Mucosa of descending colon (tissue), 3 donors: Measurements from ENCODE around the gene AOPEP. TPM values are rescaled to one million over a fixed set of nuclear protein-coding genes. Genes with fewer than 3 reads are reported as not detected.

Experiments used
- ATAC-seq: fragments of 200-7000 bp; cut with Tn5 transposase; one replicate; pipeline ENCODE4 v1.9.1; 2020; ENCODE audit warnings: mild to moderate bottlenecking, moderate library complexity
- DNase-seq, 3 donors: peaks; one replicate each; pipeline ENCODE4 v3.0.0-alpha.2; 2020
- H3K36me3 ChIP-seq: fragments of 200-600 bp; one replicate; pipeline ENCODE4 v1.8.0; 2021; ENCODE audit warnings: low read depth, mild to moderate bottlenecking
- H3K4me1 ChIP-seq: fragments of 200-600 bp; one replicate; pipeline ENCODE4 v1.8.0; 2021; ENCODE audit warnings: low read depth, mild to moderate bottlenecking
- H3K4me3 ChIP-seq: fragments of 200-600 bp; one replicate; pipeline ENCODE4 v1.8.0; 2021; ENCODE audit warnings: mild to moderate bottlenecking
- H3K9me3 ChIP-seq: fragments of 200-600 bp; one replicate; pipeline ENCODE4 v1.8.0; 2021; ENCODE audit warnings: mild to moderate bottlenecking
- CTCF ChIP-seq: fragments of 200-600 bp; IDR thresholded peaks from one replicate; pipeline ENCODE4 v1.8.0; 2022; ENCODE audit warnings: antibody characterized with exemption, mild to moderate bottlenecking
- intact Hi-C, 2 donors: fragments of 100-400 bp; cut with DNase I in 1 of 2; cut with micrococcal nuclease in 1 of 2; formaldehyde crosslinking; loops; one replicate each; pipeline versions ENCODE4 v1.11.0 to v1.11.1; 2022; cut with DNase I, micrococcal nuclease
- total RNA-seq, 3 donors: library from RNA; stranded (reverse); fragmentation: NEBNext Ultra II Directional in 2 of 3; extraction: Animal tissue kit (Norgen Biotek cat#: 25700) in 2 of 3; gene quantifications; one replicate each; pipeline versions ENCODE4 v1.2.1 to v1.2.4, GENCODE V29; 2021 to 2023
- donor health status: DM: no; HTN: no; CAD: no; lungs with moderate emphysema.
- donor health status: DM: no; HTN: no; CAD: no.
- donor health status: DM: no; HTN: yes; CAD: no.

AOPEP gene
- total RNA-seq, 3 donors from 2014 or later = 47.5 to 102 (median 57.8) TPM

GRCh38 chr9:95081998-95082397 lies 355.5 kb downstream of the AOPEP start:
- intact Hi-C loops = no loop called here
- DNase-seq (no peak), ATAC-seq (no peak)
- TF ChIP-seq CTCF = no peak
- Histone ChIP-seq H3K36me3 (peaks cover 7% of the 10 kb centered on the region), H3K4me1 (peaks cover 11% of the 10 kb centered on the region), H3K9me3 (no peaks in the 10 kb centered on the region), H3K4me3 (no peak overlapping the region)

GRCh38 chr9:95082401-95083084 lies 356.0 kb downstream of the AOPEP start:
- Histone ChIP-seq H3K4me1 (peaks cover 7% of the 10 kb centered on the region), H3K36me3 (peaks cover 7% of the 10 kb centered on the region), H3K9me3 (no peaks in the 10 kb centered on the region), H3K4me3 (no peak overlapping the region)
- DNase-seq = peak in 1 of 3 donors; percentile 36
- TF ChIP-seq CTCF = no peak
- intact Hi-C loops = no loop called here
- no peak for ATAC-seq

GRCh38 chr9:95083086-95083768 lies 356.7 kb downstream of the AOPEP start:
- peaks cover 7% of the 10 kb centered on the region for H3K4me1 ChIP-seq
- no peak for ATAC-seq
- no peak for TF ChIP-seq CTCF
- no peaks in the 10 kb centered on the region for H3K9me3 ChIP-seq
- H3K4me3 ChIP-seq = no peak overlapping the region
- DNase-seq = peak in 1 of 3 donors; percentile 25
- intact Hi-C loops = no loop called here
- H3K36me3 ChIP-seq = peaks cover 7% of the 10 kb centered on the region

- Histone ChIP-seq H3K4me1 (peaks cover 2% of the 10 kb centered on the region), H3K9me3 (no peaks in the 10 kb centered on the region), H3K4me3 (no peak overlapping the region), H3K36me3 (peaks cover 7% of the 10 kb centered on the region)
- intact Hi-C loops = no loop called here
- DNase-seq (peak in 1 of 3 donors; percentile 33), ATAC-seq (no peak)
- TF ChIP-seq CTCF = no peak
These were observed 357.9 kb downstream of the AOPEP start for GRCh38 chr9:95084254-95084934.

GRCh38 chr9:95085036-95085770 lies 358.7 kb downstream of the AOPEP start:
- H3K36me3 ChIP-seq = peaks cover 7% of the 10 kb centered on the region
- DNase-seq (peak in 1 of 3 donors; percentile 29), ATAC-seq (no peak)
- no peak overlapping the region for H3K4me3 ChIP-seq
- intact Hi-C loops = no loop called here
- H3K9me3 ChIP-seq = no peaks in the 10 kb centered on the region
- H3K4me1 ChIP-seq = peaks cover 10% of the 10 kb centered on the region
- no peak for TF ChIP-seq CTCF
